Breast epithelium (tissue), 4 donors: ENCODE results near the gene MICAL3. TPM values are rescaled to one million over a fixed set of nuclear protein-coding genes. Genes with fewer than 3 reads are reported as not detected.

Experiments used
- DNase-seq, 2 donors: peaks; one replicate each; pipeline ENCODE4 v3.0.0-alpha.2; 2019; ENCODE audit warnings: low spot score in 2 of 2
- H3K27ac ChIP-seq, 2 donors: fragments of 200-600 bp; sonication (generic) in 1 of 2; one replicate each; pipeline ENCODE4 v1.5.1; 2016 to 2019; ENCODE audit warnings: mild to moderate bottlenecking in 1 of 2
- H3K27me3 ChIP-seq, 2 donors: fragments of 200-600 bp; sonication (generic) in 1 of 2; one replicate each; pipeline versions ENCODE4 v1.5.1 to v1.6.0; 2017 to 2019; ENCODE audit warnings: control low read depth in 1 of 2, mild to moderate bottlenecking in 1 of 2
- H3K36me3 ChIP-seq: fragments of 200-600 bp; one replicate; pipeline ENCODE4 v1.5.1; 2019
- H3K4me1 ChIP-seq, 2 donors: fragments of 200-600 bp; sonication (generic); one replicate each; pipeline ENCODE4 v1.5.1; 2016 to 2019; ENCODE audit warnings: control low read depth in 1 of 2
- H3K4me3 ChIP-seq, 3 donors: fragments of 200-600 bp; sonication (generic); 1 replicate in 2 of 3; 2 replicates in 1 of 3; pipeline ENCODE4 v1.5.1; 2016 to 2019; ENCODE audit warnings: mild to moderate bottlenecking in 3 of 3, moderate library complexity in 2 of 3
- H3K9me3 ChIP-seq, 2 donors: fragments of 200-600 bp; sonication (generic) in 1 of 2; one replicate each; pipeline ENCODE4 v1.5.1; 2016 to 2019; ENCODE audit warnings: control low read depth in 1 of 2
- POLR2A ChIP-seq: fragments of 450-650 bp; IDR thresholded peaks from one replicate; pipeline ENCODE4 v1.6.1; 2016; ENCODE audit warnings: antibody characterized with exemption, mild to moderate bottlenecking, moderate library complexity
- POLR2AphosphoS5 ChIP-seq, 3 donors: sonication (generic); formaldehyde crosslinking; IDR thresholded peaks; one replicate each; pipeline ENCODE4 v1.6.1; 2017; ENCODE audit warnings: antibody characterized with exemption in 3 of 3
- intact Hi-C: fragments of 100-400 bp; cut with DNase I; formaldehyde crosslinking; loops from one replicate; pipeline ENCODE4 v1.15.1; 2023; ENCODE audit warnings: low total_unique reads
- total RNA-seq, 3 donors: library from RNA; depleted of rRNA; stranded (reverse); fragments of >200 nt; gene quantifications; one replicate each; pipeline ENCODE4 v1.1.0, GENCODE V29; 2016
- TF ChIP-seq, protein P1 (sequence below), 3 donors: fragments of 450-650 bp; IDR thresholded peaks; one replicate each; pipeline ENCODE4 v1.5.1; 2016 to 2017; ENCODE audit warnings: antibody characterized with exemption in 3 of 3, mild to moderate bottlenecking in 3 of 3, moderate library complexity in 3 of 3

Gene MICAL3
- total RNA-seq, 3 donors from 2014 or later: 19.5 to 42.3 (median 34.8) TPM

DNA sequence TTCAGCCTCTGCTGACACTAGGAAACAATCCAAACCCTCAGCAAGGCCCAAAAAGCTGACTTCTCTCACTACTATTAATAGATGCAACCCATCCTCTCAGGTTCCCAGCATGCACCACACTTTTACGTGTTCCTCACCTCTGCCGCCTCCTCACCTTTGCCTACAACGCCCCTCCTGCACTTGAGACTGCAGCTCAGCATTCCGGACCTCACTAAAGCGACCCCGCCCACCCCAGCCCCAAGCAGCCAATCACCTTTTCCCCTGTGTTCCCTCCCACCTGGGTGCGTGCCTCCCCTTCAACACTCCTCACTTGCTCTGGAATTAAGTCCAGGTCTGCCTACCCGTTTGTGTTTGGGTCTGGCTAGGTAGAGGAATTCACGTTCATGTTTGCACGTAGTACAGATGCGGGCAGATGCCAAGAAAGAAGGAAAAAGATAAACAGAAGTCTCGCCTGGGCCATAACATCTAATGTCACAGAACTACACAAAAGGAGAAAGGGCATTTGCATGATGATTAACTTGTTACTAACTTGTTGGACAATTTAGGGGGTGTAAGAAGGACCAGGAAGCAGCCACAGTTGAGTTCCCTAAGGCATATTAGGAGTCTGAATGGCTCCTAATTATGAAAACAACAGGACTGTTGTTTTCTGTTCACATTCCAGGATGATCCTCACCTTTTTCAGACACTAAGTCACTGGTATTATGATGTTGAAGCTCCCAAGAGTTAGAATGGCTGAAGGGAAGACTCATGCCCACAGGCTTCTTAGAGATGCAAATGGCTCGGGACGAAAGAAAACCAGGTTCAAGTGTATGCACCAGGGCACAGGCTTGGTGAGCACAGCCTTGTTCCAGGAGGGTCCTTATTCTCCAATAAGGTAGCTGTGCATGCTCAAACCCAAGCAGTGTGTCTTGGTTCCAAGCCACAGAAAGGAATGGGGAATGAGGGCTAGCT, 102.2 kb downstream of the MICAL3 start:
- intact Hi-C loops: no loop called here
- Histone ChIP-seq H3K36me3 (no peaks in the 10 kb centered on the region), H3K4me1 (peaks cover 14 to 36% of the 10 kb centered on the region in 2 donors), H3K4me3 (no peak overlapping the region), H3K27me3 (no peaks in the 10 kb centered on the region), H3K27ac (peak overlapping the region; percentile 82 to 83), H3K9me3 (no peaks in the 10 kb centered on the region)
- peak in 1 of 2 donors; percentile 76 for DNase-seq
- no peak for TF ChIP-seq POLR2A
- no peak for TF ChIP-seq POLR2AphosphoS5 (IDR thresholded peaks at IDR 0.05)
- TF ChIP-seq, protein P1, sequence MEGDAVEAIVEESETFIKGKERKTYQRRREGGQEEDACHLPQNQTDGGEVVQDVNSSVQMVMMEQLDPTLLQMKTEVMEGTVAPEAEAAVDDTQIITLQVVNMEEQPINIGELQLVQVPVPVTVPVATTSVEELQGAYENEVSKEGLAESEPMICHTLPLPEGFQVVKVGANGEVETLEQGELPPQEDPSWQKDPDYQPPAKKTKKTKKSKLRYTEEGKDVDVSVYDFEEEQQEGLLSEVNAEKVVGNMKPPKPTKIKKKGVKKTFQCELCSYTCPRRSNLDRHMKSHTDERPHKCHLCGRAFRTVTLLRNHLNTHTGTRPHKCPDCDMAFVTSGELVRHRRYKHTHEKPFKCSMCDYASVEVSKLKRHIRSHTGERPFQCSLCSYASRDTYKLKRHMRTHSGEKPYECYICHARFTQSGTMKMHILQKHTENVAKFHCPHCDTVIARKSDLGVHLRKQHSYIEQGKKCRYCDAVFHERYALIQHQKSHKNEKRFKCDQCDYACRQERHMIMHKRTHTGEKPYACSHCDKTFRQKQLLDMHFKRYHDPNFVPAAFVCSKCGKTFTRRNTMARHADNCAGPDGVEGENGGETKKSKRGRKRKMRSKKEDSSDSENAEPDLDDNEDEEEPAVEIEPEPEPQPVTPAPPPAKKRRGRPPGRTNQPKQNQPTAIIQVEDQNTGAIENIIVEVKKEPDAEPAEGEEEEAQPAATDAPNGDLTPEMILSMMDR (IDR thresholded peaks at IDR 0.05): no peak

DNA sequence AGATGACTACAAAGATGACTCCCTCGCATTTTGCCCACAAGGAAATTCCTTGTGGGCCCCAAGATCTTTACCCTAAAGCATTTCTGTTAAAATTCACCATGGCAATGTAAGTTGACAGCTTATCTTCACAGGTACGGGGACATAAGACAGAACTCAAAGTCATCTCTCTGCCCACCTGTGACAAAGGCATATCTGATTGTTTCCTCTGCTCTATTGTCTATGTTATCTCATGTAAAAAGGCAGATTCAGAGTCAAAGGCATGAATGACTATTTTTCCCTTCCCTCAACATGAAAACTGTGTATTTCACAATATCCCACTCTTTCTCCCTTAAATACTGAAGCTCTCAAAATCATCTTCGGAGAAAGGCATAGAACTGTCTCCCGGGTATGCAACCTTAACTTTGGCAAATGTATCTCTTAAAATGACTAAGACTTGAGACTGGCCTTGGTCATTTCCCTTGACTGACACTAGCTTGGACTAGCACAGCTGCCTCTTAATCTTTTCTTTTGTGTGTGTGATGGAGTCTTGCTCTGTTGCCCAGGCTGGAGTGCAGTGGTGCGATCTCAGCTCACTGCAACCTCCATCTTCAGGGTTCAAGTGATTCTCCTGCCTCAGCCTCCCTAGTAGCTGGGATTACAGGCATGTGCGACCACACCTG, 103.2 kb downstream of the MICAL3 start:
- Histone ChIP-seq H3K27ac (peak overlapping the region; percentile 82 to 83), H3K4me1 (peaks cover 14 to 36% of the 10 kb centered on the region in 2 donors), H3K36me3 (no peaks in the 10 kb centered on the region), H3K27me3 (no peaks in the 10 kb centered on the region), H3K9me3 (no peaks in the 10 kb centered on the region), H3K4me3 (no peak overlapping the region)
- intact Hi-C loops: no loop called here
- TF ChIP-seq POLR2A: no peak
- no peak for TF ChIP-seq POLR2AphosphoS5 (IDR thresholded peaks at IDR 0.05)
- TF ChIP-seq, protein P1 (IDR thresholded peaks at IDR 0.05): no peak
- no peak for DNase-seq

DNA sequence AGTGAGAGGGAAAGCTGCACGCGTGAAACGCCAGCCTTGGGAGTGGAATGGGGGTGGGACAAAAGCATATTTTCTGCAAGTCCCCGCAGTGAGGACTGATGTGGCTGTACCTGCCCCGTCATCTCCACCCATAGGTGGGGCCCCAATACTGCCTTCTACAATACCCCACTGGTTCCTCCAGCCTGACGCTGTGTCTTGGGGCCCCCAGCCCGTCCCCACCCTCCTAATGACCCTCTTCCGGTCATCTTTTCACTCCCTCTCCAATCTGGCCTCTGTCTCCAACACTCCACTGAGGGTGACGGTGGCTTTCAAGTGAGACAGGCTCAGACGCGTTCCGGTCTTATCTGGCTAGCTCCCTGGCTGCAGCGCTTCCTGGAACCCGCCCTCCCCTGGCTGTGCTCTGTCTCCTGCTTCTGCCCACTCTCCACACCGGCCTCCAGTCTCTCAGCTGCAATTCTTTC, 104.2 kb downstream of the MICAL3 start:
- intact Hi-C loops: no loop called here
- peak overlapping the region; percentile 82 to 83 for H3K27ac ChIP-seq
- no peaks in the 10 kb centered on the region for H3K9me3 ChIP-seq
- H3K27me3 ChIP-seq: no peaks in the 10 kb centered on the region
- H3K4me1 ChIP-seq: peaks cover 14 to 36% of the 10 kb centered on the region in 2 donors
- DNase-seq: peak in 1 of 2 donors; percentile 59
- H3K36me3 ChIP-seq: no peaks in the 10 kb centered on the region
- peak overlapping the region in 1 of 3 donors; percentile 34 for H3K4me3 ChIP-seq
- TF ChIP-seq, protein P1 (IDR thresholded peaks at IDR 0.05): no peak
- TF ChIP-seq POLR2AphosphoS5 (IDR thresholded peaks at IDR 0.05) (no peak), POLR2A (no peak)

DNA sequence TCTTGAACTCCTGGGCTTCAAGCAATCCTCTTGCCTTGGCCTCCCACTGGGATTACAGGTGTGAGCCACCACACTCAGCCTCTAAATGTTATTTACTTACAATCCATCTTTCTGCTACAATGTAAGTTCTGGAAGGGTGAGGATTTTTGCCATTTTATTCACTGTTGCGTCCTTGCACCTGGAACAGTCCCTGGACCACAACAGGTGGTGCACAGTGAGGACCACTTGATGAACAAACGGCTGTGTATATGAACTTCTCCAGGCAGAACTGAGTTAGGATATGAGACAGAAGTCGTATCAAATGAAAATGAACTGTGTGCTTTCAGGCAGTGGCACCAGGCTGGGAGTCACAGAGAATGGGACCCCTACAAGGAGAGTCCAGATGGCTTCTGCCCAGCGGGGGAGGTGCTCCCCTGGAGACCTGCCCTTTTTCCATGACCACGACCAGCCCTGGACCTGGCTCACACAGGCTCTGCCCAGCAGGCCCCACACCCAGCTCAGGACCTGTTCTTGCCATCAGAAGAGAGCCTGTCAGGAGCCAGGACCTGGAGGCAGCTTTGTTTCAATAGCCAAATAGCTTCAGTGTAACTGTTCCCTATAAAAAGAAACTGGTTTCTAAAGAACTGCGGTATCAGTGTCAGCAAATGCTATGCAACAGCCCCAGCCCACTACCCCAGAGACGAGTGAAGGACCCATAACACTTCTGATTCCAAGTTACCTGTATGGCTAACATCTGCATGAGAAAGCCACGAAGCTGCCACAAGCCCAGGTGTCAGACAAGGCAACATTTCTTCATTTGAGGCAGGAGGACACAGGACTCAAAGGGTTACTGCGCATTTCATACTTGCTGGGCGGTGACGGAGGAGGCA, 104.9 kb downstream of the MICAL3 start:
- TF ChIP-seq POLR2AphosphoS5 (IDR thresholded peaks at IDR 0.05) (no peak), POLR2A (no peak)
- TF ChIP-seq, protein P1 (IDR thresholded peaks at IDR 0.05): no peak
- intact Hi-C loops: no loop called here
- H3K4me1 ChIP-seq: peaks cover 14 to 33% of the 10 kb centered on the region in 2 donors
- H3K36me3 ChIP-seq: no peaks in the 10 kb centered on the region
- DNase-seq: no peak
- no peaks in the 10 kb centered on the region for H3K27me3 ChIP-seq
- H3K4me3 ChIP-seq: peak overlapping the region in 1 of 3 donors; percentile 34
- no peaks in the 10 kb centered on the region for H3K9me3 ChIP-seq
- peak overlapping the region; percentile 82 to 83 for H3K27ac ChIP-seq
